ENCODE results near the gene NEK11. TPM values are rescaled to one million over a fixed set of nuclear protein-coding genes. Genes with fewer than 3 reads are reported as not detected.

Gene NEK11
- total and polyA plus RNA-seq, 9 of the 15 experiments (the other 6 are each of a cell fraction or from before 2014, with no cell fraction given): 0.28 to 1.5 (median 0.87) TPM

GRCh38 chr3:131026321-131027151 is at the start of gene NEK11, which contains the start of gene ASTE1 (continued):
- no peak for TF ChIP-seq REST (IDR thresholded peaks at IDR 0.05; ENCODE audit: borderline replicate concordance)
- no peak for TF ChIP-seq REST (CRISPR knock-in tag; IDR thresholded peaks at IDR 0.05; ENCODE audit: low read depth)
- TF ChIP-seq, protein P1, sequence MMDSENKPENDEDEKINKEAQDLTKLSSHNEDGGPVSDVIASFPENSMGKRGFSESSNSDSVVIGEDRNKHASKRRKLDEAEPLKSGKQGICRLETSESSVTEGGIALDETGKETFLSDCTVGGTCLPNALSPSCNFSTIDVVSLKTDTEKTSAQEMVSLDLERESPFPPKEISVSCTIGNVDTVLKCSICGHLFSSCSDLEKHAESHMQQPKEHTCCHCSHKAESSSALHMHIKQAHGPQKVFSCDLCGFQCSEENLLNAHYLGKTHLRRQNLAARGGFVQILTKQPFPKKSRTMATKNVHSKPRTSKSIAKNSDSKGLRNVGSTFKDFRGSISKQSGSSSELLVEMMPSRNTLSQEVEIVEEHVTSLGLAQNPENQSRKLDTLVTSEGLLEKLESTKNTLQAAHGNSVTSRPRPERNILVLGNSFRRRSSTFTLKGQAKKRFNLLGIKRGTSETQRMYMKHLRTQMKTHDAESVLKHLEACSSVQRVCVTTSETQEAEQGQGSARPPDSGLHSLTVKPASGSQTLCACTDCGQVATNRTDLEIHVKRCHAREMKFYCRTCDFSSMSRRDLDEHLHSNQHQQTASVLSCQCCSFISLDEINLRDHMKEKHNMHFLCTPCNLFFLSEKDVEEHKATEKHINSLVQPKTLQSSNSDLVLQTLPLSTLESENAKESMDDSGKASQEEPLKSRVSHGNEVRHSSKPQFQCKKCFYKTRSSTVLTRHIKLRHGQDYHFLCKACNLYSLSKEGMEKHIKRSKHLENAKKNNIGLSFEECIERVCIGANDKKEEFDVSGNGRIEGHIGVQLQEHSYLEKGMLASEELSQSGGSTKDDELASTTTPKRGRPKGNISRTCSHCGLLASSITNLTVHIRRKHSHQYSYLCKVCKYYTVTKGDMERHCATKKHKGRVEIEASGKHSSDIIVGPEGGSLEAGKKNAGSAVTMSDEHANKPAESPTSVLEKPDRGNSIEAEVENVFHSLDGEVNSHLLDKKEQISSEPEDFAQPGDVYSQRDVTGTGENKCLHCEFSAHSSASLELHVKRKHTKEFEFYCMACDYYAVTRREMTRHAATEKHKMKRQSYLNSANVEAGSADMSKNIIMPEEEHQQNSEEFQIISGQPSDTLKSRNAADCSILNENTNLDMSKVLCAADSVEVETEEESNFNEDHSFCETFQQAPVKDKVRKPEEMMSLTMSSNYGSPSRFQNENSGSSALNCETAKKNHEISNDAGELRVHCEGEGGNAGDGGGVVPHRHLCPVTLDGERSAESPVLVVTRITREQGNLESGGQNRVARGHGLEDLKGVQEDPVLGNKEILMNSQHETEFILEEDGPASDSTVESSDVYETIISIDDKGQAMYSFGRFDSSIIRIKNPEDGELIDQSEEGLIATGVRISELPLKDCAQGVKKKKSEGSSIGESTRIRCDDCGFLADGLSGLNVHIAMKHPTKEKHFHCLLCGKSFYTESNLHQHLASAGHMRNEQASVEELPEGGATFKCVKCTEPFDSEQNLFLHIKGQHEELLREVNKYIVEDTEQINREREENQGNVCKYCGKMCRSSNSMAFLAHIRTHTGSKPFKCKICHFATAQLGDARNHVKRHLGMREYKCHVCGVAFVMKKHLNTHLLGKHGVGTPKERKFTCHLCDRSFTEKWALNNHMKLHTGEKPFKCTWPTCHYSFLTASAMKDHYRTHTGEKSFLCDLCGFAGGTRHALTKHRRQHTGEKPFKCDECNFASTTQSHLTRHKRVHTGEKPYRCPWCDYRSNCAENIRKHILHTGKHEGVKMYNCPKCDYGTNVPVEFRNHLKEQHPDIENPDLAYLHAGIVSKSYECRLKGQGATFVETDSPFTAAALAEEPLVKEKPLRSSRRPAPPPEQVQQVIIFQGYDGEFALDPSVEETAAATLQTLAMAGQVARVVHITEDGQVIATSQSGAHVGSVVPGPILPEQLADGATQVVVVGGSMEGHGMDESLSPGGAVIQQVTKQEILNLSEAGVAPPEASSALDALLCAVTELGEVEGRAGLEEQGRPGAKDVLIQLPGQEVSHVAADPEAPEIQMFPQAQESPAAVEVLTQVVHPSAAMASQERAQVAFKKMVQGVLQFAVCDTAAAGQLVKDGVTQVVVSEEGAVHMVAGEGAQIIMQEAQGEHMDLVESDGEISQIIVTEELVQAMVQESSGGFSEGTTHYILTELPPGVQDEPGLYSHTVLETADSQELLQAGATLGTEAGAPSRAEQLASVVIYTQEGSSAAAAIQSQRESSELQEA (IDR thresholded peaks at IDR 0.05; ENCODE audit: low read depth): no peak
- no peak for TF ChIP-seq SMC3 (conservative IDR thresholded peaks at IDR 0.05; ENCODE audit: insufficient read depth, low read depth, low read length)
- TF ChIP-seq NFE2 (IDR thresholded peaks at IDR 0.05; ENCODE audit: low read depth): no peak
- TF ChIP-seq KAT8 (IDR thresholded peaks at IDR 0.05; ENCODE audit: low read depth): 0 out of 2 replicates have a peak, but pooled peaks have one; percentile 56
- no peak for TF ChIP-seq MEF2D (tag; conservative IDR thresholded peaks at IDR 0.05; ENCODE audit: low read depth)
- TF ChIP-seq KAT2B (IDR thresholded peaks at IDR 0.05; ENCODE audit: low read depth, low read length): no peak
- TF ChIP-seq KDM2B (CRISPR knock-in tag; IDR thresholded peaks at IDR 0.05): no peak
- TF ChIP-seq ZNF282 (CRISPR knock-in tag; IDR thresholded peaks at IDR 0.05): no peak
- peak; percentile 51 for TF ChIP-seq TBP (optimal IDR thresholded peaks at IDR 0.05; ENCODE audit: low read depth, low read length)
- TF ChIP-seq BCL6 (CRISPR knock-in tag; IDR thresholded peaks at IDR 0.05): no peak
- no peak for TF ChIP-seq GTF2F1 (IDR thresholded peaks at IDR 0.05; ENCODE audit: low read depth, low read length)
